Gastroesophageal sphincter (tissue), 3 donors: ENCODE results near the gene DOCK2.

Experiments
- POLR2AphosphoS5 ChIP-seq: sonication (generic); formaldehyde crosslinking; IDR thresholded peaks from one replicate; pipeline ENCODE4 v1.6.1; 2017; ENCODE audit warnings: antibody characterized with exemption
- TF ChIP-seq, protein P1 (sequence below), 4 experiments: fragments of 200-600 bp in 2 of 4; fragments of 450-650 bp in 2 of 4; sonication (generic) in 1 of 4; IDR thresholded peaks; one replicate each; pipeline ENCODE4 v1.5.1; 2017 to 2019; ENCODE audit warnings: antibody characterized with exemption in 4 of 4, mild to moderate bottlenecking in 2 of 4, moderate library complexity in 2 of 4

DNA sequence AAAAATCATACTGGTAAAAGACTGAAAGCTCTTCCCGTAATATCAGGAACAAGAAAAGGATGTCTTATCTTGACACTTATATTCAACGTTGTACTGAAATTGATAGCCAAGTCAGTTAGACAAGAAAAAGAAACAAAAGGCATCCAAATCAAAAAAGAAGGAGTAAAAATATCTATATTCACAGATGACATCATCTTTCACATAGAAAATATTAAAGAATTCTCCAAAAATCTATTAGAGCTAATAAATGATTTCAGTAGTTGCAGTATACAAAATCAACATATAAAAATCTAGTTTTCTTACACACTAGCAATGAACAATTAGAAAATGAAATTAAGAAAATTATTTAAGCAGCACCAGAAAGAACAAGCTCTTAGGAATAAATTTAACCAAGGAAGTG is 29.2 kb upstream of the DOCK2 start:
- TF ChIP-seq, protein P1, sequence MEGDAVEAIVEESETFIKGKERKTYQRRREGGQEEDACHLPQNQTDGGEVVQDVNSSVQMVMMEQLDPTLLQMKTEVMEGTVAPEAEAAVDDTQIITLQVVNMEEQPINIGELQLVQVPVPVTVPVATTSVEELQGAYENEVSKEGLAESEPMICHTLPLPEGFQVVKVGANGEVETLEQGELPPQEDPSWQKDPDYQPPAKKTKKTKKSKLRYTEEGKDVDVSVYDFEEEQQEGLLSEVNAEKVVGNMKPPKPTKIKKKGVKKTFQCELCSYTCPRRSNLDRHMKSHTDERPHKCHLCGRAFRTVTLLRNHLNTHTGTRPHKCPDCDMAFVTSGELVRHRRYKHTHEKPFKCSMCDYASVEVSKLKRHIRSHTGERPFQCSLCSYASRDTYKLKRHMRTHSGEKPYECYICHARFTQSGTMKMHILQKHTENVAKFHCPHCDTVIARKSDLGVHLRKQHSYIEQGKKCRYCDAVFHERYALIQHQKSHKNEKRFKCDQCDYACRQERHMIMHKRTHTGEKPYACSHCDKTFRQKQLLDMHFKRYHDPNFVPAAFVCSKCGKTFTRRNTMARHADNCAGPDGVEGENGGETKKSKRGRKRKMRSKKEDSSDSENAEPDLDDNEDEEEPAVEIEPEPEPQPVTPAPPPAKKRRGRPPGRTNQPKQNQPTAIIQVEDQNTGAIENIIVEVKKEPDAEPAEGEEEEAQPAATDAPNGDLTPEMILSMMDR (IDR thresholded peaks at IDR 0.05), result no peak
- TF ChIP-seq POLR2AphosphoS5, result no peak
